Measurements from ENCODE around the gene COQ10A.

GRCh38 chr12:56234746-56235436 is 31.9 kb upstream of the COQ10A start:
- TF ChIP-seq EZH2 (IDR thresholded peaks at IDR 0.05; ENCODE audit: insufficient read depth, poor library complexity, severe bottlenecking) (no peak), EZH2phosphoT487 (IDR thresholded peaks at IDR 0.05; ENCODE audit: insufficient read depth, low read depth) (no peak)
